HUDEP-2 (cell line): Measurements from ENCODE around the gene FRAS1.
"Not testable (repeated sequence)": the region's sequence is repeated elsewhere in the genome, so short reads cannot be mapped to it uniquely, and the experiment has no call there.

Experiments used
- DNase-seq, 76 experiments: peaks; one replicate each; lab custom pipeline; 2025; ENCODE audit not compliant: unreplicated experiment in 76 of 76; lab: John Stamatoyannopoulos, UW

FRAS1 gene

GRCh38 chr4:78057600-78058550 is 752 bp downstream of the FRAS1 start:
- DNase-seq: no peak

- no peak for DNase-seq
Observed at GRCh38 chr4:78058591-78059523, 1.7 kb downstream of the FRAS1 start.

GRCh38 chr4:78059524-78059889 is 2.4 kb downstream of the FRAS1 start:
- DNase-seq: peak in 32 of 76 experiments; percentile 2 to 53 (median 11)

- DNase-seq: no peak
Observed at GRCh38 chr4:78059938-78060337, 2.8 kb downstream of the FRAS1 start.

GRCh38 chr4:78061939-78062570 is 4.9 kb downstream of the FRAS1 start:
- DNase-seq: no peak

- DNase-seq: no peak
Observed at GRCh38 chr4:78065508-78066192, 8.5 kb downstream of the FRAS1 start.

GRCh38 chr4:78068481-78068880 is 11.4 kb downstream of the FRAS1 start:
- no peak for DNase-seq

GRCh38 chr4:78069319-78069718 is 12.2 kb downstream of the FRAS1 start:
- no peak for DNase-seq

- DNase-seq: no peak
Observed at GRCh38 chr4:78069859-78070258, 12.7 kb downstream of the FRAS1 start.

- no peak for DNase-seq
Observed at GRCh38 chr4:78070731-78071282, 13.7 kb downstream of the FRAS1 start.

- no peak for DNase-seq
Observed at GRCh38 chr4:78074759-78075158, 17.6 kb downstream of the FRAS1 start.

- no peak for DNase-seq
Observed at GRCh38 chr4:78075986-78076385, 18.9 kb downstream of the FRAS1 start.

- DNase-seq: no peak
Observed at GRCh38 chr4:78078101-78078500, 21.0 kb downstream of the FRAS1 start.

- DNase-seq: no peak
Observed at GRCh38 chr4:78079726-78080430, 22.8 kb downstream of the FRAS1 start.

- no peak for DNase-seq
Observed at GRCh38 chr4:78081541-78081940, 24.4 kb downstream of the FRAS1 start.

- no peak for DNase-seq
Observed at GRCh38 chr4:78083035-78083434, 25.9 kb downstream of the FRAS1 start.

- DNase-seq: no peak
Observed at GRCh38 chr4:78091534-78091933, 34.4 kb downstream of the FRAS1 start.

- DNase-seq: not testable (repeated sequence)
Observed at GRCh38 chr4:78092350-78092749, 35.2 kb downstream of the FRAS1 start.

GRCh38 chr4:78092850-78093249 is 35.7 kb downstream of the FRAS1 start:
- no peak for DNase-seq
